NCI-H2227 (cell line): ENCODE results near the gene PIK3C2G.

Source experiments
- DNase-seq: peaks from one replicate; lab custom pipeline; 2025; ENCODE audit not compliant: unreplicated experiment; lab: John Stamatoyannopoulos, UW

The PIK3C2G gene

DNA sequence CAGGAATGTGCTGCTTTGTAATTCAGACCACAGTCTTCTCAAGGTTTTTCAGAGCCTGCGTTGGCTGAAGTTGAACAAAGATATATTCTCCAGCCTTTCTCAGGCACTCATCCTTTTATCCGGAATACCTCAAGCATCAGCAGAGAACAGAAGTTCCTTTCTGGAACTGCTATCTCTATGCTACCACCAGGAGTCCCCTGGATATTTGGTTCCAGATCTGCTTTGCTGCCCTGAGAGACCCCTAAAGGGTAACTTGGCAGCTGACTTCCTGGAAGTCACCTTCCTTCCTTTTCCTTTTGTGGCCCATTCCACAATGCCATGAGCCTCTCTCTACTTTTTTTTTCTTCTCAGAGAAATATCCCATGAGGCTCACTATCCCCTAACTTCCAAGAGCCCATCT, 288.3 kb downstream of the PIK3C2G start:
- no peak for DNase-seq

DNA sequence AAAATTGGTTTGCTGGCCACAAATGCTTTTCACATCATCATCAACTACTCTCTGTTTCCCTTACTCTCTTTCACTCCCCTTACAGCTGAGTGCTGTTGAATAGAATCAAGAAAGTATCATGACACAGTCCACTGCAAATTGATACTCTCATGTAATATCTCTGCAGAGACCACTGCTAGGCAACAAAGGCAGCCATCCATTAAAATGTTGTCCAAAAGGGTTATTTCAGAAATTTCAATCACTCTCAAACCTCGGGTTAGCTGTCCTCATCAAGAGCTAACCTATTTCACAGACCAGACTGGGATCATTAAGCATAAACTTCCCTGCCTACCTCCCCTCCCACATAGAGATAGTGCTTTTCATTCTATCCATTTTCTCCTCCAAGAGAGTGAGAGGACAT, 289.8 kb downstream of the PIK3C2G start:
- no peak for DNase-seq

DNA sequence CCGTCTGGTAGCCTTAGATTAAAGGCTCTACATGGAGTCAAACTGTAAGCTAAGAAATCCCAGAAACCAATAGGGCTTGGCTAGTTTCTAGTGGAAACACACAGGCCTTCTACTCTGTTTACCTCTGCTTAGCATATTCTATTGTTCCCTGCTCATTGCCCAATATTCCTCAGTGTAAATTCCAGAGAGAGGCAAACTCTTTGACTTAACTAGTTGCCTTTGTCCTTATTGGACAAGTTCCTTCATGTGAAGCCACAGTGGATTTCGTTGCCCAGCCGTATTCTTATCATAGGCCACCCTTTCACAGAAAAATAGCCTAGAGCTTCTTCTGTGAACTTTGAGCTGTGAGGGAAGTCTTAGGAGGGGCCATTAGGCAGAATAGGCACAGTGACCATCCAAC, 290.4 kb downstream of the PIK3C2G start:
- DNase-seq, result no peak

DNA sequence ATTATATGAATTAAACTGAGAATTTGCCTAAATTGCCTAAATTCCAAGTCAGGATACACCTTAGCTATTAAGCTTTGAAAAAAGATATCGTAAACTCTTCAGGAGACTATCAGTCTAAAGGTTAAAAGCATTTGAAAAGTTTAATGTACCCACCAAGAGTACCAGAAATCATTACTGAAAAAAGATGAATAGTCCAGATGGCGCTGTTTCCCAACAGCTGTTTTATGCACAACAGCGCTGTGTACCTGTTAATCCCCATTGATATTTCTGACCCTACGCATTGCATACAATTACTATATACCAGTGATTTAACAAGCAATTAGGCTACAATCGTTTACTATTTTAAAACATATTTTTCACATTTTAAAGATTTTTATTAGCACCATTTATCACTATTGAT, 291.5 kb downstream of the PIK3C2G start:
- no peak for DNase-seq

DNA sequence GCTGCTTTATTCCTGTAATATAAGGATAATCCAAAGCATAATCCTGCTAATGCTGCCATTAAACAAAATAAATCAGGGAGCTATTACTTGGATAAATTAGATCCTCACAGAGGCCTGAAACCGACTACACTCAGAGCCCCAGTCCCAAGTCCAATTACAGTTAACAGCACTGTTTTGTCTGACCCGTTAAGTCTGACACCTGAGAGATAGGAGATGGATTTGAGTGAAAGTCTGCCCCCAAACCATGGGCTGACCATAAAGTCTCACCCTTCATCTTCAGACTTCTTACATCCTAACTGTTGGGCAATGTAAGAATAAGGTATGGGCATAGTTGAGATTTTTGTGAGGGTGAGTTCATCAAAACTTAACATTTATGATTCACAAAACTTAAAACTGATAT, 294.8 kb downstream of the PIK3C2G start:
- DNase-seq, result no peak

DNA sequence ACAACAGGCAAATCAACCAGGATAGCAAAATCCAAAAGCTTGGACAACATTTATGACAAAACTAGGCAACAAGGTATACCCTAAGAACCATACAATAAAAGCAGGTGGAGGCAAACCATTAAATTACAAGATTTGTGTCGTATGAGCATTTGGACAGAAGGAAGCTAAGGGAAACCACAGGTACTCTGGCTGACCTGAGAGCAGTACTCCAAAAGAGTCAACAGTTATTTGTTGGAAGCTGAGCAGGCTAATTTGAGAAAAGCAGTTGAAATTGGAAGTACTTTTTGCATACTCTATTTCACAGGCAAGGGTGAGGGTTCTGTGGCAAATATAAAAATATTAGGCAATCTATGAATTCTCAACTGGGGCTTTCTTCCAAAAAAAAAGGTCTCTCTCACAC, 297.9 kb downstream of the PIK3C2G start:
- DNase-seq, result no peak

- no peak for DNase-seq
Observed at GRCh38 chr12:18562531-18562930, 301.2 kb downstream of the PIK3C2G start.

GRCh38 chr12:18564306-18564705, 303.0 kb downstream of the PIK3C2G start:
- DNase-seq, result no peak

DNA sequence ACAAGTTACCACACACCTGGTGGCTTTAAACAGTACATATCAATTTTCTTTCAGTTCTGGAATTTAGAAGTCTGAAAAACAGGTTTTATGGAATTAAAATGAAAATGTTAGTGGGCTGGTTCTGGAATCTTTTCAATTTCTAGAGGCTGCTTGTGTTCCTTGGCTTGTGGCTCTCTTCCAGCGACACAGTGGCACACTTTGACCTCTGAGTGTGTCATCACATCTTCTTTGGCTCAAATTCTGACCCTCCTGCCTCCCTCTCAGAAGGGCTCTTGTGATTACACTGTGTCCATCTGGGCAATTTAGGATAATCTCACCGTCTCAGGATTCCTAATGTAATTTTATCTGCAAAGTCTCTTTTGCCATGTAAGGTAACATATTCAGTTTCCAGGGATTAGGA, 306.5 kb downstream of the PIK3C2G start:
- no peak for DNase-seq

GRCh38 chr12:18570543-18570942, 309.2 kb downstream of the PIK3C2G start:
- DNase-seq, result no peak

- no peak for DNase-seq
Observed at GRCh38 chr12:18576104-18576626, 314.8 kb downstream of the PIK3C2G start.

DNA sequence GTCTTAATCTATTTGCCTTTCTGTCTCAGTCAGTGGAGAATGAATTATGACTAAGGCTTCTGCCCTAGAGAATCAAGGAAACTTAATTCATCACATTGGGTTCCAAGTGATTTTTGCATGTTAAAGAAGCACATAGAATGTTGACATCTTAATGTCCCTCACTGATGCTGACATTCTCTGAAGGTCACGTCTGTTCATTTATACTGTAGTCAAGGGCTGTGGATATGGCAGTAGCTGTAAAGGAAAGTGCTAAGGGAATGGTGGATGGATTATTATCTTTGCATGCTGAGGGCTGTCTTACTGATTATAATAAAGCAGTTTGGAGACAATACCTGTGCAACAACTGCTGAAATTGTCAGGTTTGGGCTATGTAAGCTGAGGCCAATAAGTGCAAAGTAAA, 315.3 kb downstream of the PIK3C2G start:
- DNase-seq, result no peak

GRCh38 chr12:18578191-18578590, 316.9 kb downstream of the PIK3C2G start:
- no peak for DNase-seq

GRCh38 chr12:18580291-18580690, 319.0 kb downstream of the PIK3C2G start:
- no peak for DNase-seq

- no peak for DNase-seq
Observed at GRCh38 chr12:18580706-18581105, 319.4 kb downstream of the PIK3C2G start.

- DNase-seq, result no peak
Observed at GRCh38 chr12:18581232-18581962, 320.1 kb downstream of the PIK3C2G start.

- DNase-seq, result no peak
Observed at GRCh38 chr12:18583655-18584054, 322.3 kb downstream of the PIK3C2G start.

DNA sequence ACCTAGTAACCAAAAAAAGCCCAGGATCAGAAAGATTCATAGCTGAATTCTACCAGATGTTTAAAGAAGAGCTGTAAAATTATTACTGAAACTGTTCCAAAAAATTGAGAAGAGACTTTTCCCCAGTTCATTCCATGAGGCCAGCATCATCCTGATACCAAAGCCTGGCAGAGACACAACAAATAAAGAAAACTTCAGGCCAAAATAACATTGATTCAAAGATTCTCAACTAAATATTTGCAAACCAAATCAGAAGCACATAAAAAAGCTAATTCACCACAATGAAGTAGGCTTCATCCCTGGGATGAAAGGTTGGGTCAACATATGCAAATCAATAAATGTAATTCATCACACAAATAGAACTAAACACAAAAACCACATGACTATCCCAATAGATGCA, 325.3 kb downstream of the PIK3C2G start:
- no peak for DNase-seq

DNA sequence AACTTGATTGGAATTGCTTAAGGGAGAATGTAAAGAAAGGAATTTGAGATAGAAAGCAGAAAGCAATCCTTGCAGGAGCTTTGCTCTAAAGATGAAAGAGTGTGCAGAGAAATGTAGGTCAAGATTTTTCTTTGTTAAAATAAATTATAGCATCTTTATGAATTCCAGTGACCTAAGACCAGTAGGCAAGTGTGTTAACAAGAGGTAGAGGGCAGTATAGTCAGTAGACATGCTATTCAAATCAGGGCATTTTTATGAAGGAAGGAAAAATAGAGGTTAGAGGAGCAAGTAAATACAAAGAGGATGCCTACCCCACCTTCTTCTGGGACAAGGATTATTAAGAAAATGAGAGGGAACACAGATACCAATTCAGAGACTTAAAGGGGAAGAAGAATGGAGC, 328.0 kb downstream of the PIK3C2G start:
- no peak for DNase-seq

GRCh38 chr12:18591473-18591872, 330.2 kb downstream of the PIK3C2G start:
- DNase-seq, result no peak

GRCh38 chr12:18595412-18595811, 334.1 kb downstream of the PIK3C2G start:
- no peak for DNase-seq

GRCh38 chr12:18601962-18602361, 340.6 kb downstream of the PIK3C2G start:
- no peak for DNase-seq

DNA sequence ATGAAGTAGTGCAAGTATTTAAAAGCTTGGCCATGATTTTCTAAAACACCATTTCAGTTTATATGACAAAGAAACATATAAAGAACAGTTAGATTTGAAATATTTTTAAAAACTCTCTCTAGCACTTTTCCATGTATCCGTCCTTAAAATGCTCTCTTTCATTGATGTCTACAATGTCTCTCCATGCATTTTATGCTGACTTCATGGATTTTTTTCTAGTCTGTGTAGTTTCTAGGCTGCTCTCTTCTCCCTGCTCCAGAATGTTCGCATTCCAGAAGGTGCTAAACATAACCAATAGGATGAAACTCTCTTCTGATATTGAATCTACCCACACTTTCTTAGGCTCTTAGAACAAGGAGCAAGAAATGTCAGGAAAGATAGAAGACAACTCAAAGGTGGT, 351.7 kb downstream of the PIK3C2G start:
- no peak for DNase-seq
